Activated naive CD4-positive, alpha-beta T cell treated with anti-CD3 and anti-CD28 coated beads, Interleukin-2, amount 50 U/mL, for 16 hours (primary cell): ENCODE results near the gene SEMA6C.
"Not testable (repeated sequence)": the region's sequence is repeated elsewhere in the genome, so short reads cannot be mapped to it uniquely, and the experiment has no call there.

ENCODE experiments used
- DNase-seq: peaks from one replicate; pipeline ENCODE4 v3.0.0-alpha.2; 2020

The SEMA6C gene

GRCh38 chr1:151146412-151147131 lies at the start of gene SEMA6C:
Gene SEMA6C, minus strand, starts transcription at chr1:151146631. Its CDS starts 4,010 bp downstream, at chr1:151142621.
- DNase-seq, result peak; percentile 86

- DNase-seq, result not testable (repeated sequence)
These were observed 48.6 kb upstream of the SEMA6C start for GRCh38 chr1:151194894-151195594.

- no peak for DNase-seq
These were observed 47.4 kb upstream of the SEMA6C start for GRCh38 chr1:151193856-151194255.

GRCh38 chr1:151193304-151193703 lies 46.9 kb upstream of the SEMA6C start:
- DNase-seq, result no peak

- no peak for DNase-seq
These were observed 45.6 kb upstream of the SEMA6C start for GRCh38 chr1:151192047-151192446.

- peak; percentile 88 for DNase-seq
These were observed 43.4 kb upstream of the SEMA6C start, which contains the start of gene VPS72 for GRCh38 chr1:151189637-151190445. Gene VPS72, minus strand, starts transcription at chr1:151190197. Its CDS starts 76 bp downstream, at chr1:151190121.

GRCh38 chr1:151188667-151189066 lies 42.2 kb upstream of the SEMA6C start:
- not testable (repeated sequence) for DNase-seq

GRCh38 chr1:151187205-151187604 lies 40.8 kb upstream of the SEMA6C start:
- DNase-seq, result no peak

- DNase-seq, result no peak
These were observed 37.8 kb upstream of the SEMA6C start for GRCh38 chr1:151184211-151184610.

GRCh38 chr1:151176514-151177045 lies 30.1 kb upstream of the SEMA6C start:
- no peak for DNase-seq

GRCh38 chr1:151175863-151176262 lies 29.4 kb upstream of the SEMA6C start, which contains the start of gene TMOD4:
Gene TMOD4, minus strand, starts transcription at chr1:151175981. Its CDS starts 1,106 bp downstream, at chr1:151174875.
- DNase-seq, result no peak

GRCh38 chr1:151175041-151175741 lies 28.8 kb upstream of the SEMA6C start:
- no peak for DNase-seq

- no peak for DNase-seq
These were observed 24.8 kb upstream of the SEMA6C start for GRCh38 chr1:151171190-151171589.

GRCh38 chr1:151167116-151167515 lies 20.7 kb upstream of the SEMA6C start:
- DNase-seq, result no peak

GRCh38 chr1:151166505-151166956 lies 20.1 kb upstream of the SEMA6C start:
- no peak for DNase-seq

GRCh38 chr1:151165738-151166504 lies 19.5 kb upstream of the SEMA6C start, which contains the start of the genes LYSMD1 and SCNM1:
Gene LYSMD1, minus strand, starts transcription at chr1:151165902. Its CDS starts 644 bp downstream, at chr1:151165258.
Gene SCNM1, plus strand, starts transcription at chr1:151166144. Its CDS starts 9 bp downstream, at chr1:151166153.
- DNase-seq, result peak; percentile 95

- no peak for DNase-seq
These were observed 18.9 kb upstream of the SEMA6C start for GRCh38 chr1:151165281-151165737.

GRCh38 chr1:151164732-151165280 lies 18.4 kb upstream of the SEMA6C start:
- no peak for DNase-seq

- no peak for DNase-seq
These were observed 12.9 kb upstream of the SEMA6C start for GRCh38 chr1:151159373-151159772.

GRCh38 chr1:151158751-151159251 lies 12.4 kb upstream of the SEMA6C start:
- no peak for DNase-seq
